ENCODE data around the gene RNASE13. TPM values are rescaled to one million over a fixed set of nuclear protein-coding genes. Genes with fewer than 3 reads are reported as not detected.

Gene RNASE13
- polyA plus RNA-seq, 1 of the 3 experiments (the other 2 are of a cell fraction) = not detected

DNA sequence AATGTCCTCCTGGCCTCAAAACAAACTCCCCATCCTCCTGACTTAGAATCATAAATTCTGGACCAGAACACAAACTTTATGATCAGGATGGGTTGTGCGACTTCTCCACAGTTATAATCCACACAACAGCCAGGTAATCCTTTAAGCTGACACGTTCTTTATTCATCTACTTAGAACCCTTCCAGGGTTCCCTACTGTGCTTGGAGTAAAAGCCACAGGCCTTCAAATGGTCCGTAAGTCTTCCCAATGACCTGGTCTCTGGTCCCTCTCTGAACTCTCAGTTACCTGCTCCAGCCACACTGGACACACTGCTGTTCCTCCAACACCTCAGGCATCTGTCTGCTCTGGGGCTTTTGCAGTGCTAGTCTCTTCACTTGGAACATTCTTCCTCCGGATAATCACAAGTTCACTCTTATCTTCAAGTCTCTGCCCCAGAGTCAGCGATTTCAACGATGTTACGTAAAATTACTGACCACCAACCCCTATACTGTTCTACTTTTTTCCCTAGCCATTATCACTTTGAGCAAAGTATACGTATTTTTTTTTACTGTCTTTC is 5.8 kb upstream of the RNASE13 start:
- H3K4me1 ChIP-seq (ENCODE audit: control insufficient read depth in 1 of 2, insufficient read depth in 2 of 2, low read depth in 1 of 2, low read length in 1 of 2) = peaks cover 13 to 20% of the 10 kb centered on the region in 2 experiments; a peak in 3 of 4 replicates
- no peak overlapping the region for H3K4me2 ChIP-seq
- H4K20me1 ChIP-seq (ENCODE audit: insufficient read depth) = no peaks in the 10 kb centered on the region
- no peak overlapping the region for H3K27ac ChIP-seq (ENCODE audit: low read depth in 2 of 2, low read length in 1 of 2)
- no peaks in the 10 kb centered on the region for H3K9me3 ChIP-seq
- no peaks in the 10 kb centered on the region for H3K9me2 ChIP-seq
- no peak overlapping the region for H2AFZ ChIP-seq (ENCODE audit: low read depth)
- no peaks in the 10 kb centered on the region for H3K36me3 ChIP-seq (replicated peaks in 1 of 2; ENCODE audit: control insufficient read depth in 1 of 2, insufficient read depth in 2 of 2, low read length in 1 of 2)
- ChIA-PET CTCF (interaction anchor here (0.6 to 7.0 kb wide), 28 partner anchors 8 to 697 kb away, joined by 3 to 248 read pairs (median 6); partner anchors contain the start of genes ARHGEF40, NDRG2, PARP2 and SLC39A2), POLR2A (interaction anchor here (0.7 to 2.2 kb wide), 2 partner anchors 26 to 31 kb away, joined by 3 to 9 read pairs; no protein-coding TSS in a partner anchor)
- no peak overlapping the region for H3K9ac ChIP-seq
- 84% methylated on average over 8 of the region's 8 CpGs for WGBS (ENCODE audit: low lambda C conversion rate)
- no peak overlapping the region; a peak in 1 of 4 replicates for H3K4me3 ChIP-seq (ENCODE audit: low read depth in 2 of 2, low read length in 1 of 2)
- no peaks in the 10 kb centered on the region for H3K79me2 ChIP-seq (ENCODE audit: insufficient read depth)
- no peaks in the 10 kb centered on the region for H3K27me3 ChIP-seq (ENCODE audit: insufficient read depth)
- no peaks in the 10 kb centered on the region for H3F3A ChIP-seq (replicated peaks; ENCODE audit: insufficient read depth)
- TF ChIP-seq, protein P1, sequence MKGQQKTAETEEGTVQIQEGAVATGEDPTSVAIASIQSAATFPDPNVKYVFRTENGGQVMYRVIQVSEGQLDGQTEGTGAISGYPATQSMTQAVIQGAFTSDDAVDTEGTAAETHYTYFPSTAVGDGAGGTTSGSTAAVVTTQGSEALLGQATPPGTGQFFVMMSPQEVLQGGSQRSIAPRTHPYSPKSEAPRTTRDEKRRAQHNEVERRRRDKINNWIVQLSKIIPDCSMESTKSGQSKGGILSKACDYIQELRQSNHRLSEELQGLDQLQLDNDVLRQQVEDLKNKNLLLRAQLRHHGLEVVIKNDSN (IDR thresholded peaks at IDR 0.05; ENCODE audit: borderline replicate concordance, low read depth) = no peak
- DNase-seq = no peak

DNA sequence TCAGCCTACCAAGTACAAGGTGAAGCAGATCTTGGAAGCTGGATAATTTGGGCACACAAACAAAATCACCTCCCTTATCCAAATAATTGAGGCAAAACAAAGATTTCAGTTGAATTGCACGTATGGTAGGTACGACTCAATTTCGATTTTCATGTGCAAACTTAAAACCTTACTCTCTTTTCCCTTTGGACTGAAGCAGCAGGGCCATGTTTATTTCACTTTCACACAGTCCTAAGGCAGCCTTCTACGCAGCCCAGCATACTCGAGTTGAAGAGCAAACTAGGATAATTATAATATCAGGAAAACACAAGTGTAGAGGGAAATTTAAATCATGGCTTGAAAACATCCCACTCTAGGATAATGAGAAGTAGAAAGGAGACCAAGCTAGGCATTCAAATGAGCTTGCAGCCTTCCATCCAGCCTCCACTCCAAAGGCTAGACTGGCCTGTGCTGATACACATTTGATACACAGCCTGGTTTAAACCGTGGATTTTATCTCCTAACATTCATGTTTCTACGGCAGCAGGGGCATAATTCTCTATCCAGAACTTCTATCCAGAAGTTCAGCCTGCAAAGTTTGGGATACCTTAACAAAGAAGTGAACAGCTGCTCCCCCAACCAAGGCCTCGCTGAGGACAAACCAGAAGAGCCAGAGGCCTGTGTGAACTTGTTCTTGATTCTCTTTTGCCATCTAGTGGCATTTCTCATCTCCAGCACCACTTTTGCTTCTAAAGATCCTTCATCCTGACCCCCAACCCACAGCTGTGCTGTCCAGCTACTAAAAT is 5.2 kb upstream of the RNASE13 start:
- H3K4me1 ChIP-seq (ENCODE audit: control insufficient read depth in 1 of 2, insufficient read depth in 2 of 2, low read depth in 1 of 2, low read length in 1 of 2) = peaks cover 13 to 20% of the 10 kb centered on the region in 2 experiments; a peak in 3 of 4 replicates
- H3K4me2 ChIP-seq = no peak overlapping the region
- no peaks in the 10 kb centered on the region for H3K9me2 ChIP-seq
- H3K4me3 ChIP-seq (ENCODE audit: low read depth in 2 of 2, low read length in 1 of 2) = no peak overlapping the region; a peak in 1 of 4 replicates
- ChIA-PET POLR2A (interaction anchor here (0.7 to 2.2 kb wide), 2 partner anchors 25 to 32 kb away, joined by 3 to 9 read pairs; no protein-coding TSS in a partner anchor), CTCF (interaction anchor here (0.6 to 7.0 kb wide), 29 partner anchors 9 to 696 kb away, joined by 3 to 248 read pairs (median 6); partner anchors contain the start of genes ARHGEF40, NDRG2, PARP2 and SLC39A2)
- H4K20me1 ChIP-seq (ENCODE audit: insufficient read depth) = no peaks in the 10 kb centered on the region
- H3F3A ChIP-seq (replicated peaks; ENCODE audit: insufficient read depth) = no peaks in the 10 kb centered on the region
- H3K36me3 ChIP-seq (replicated peaks in 1 of 2; ENCODE audit: control insufficient read depth in 1 of 2, insufficient read depth in 2 of 2, low read length in 1 of 2) = no peaks in the 10 kb centered on the region
- TF ChIP-seq RAD21 (IDR thresholded peaks at IDR 0.05; ENCODE audit: low read length) (peak; percentile 86), NRF1 (IDR thresholded peaks at IDR 0.05; ENCODE audit: low read depth, low read length) (no peak), JUND (IDR thresholded peaks at IDR 0.05) (no peak), RFX5 (IDR thresholded peaks at IDR 0.05; ENCODE audit: low read length) (no peak), SMC3 (IDR thresholded peaks at IDR 0.05; ENCODE audit: low read depth, low read length) (peak; percentile 74), FOXM1 (IDR thresholded peaks at IDR 0.05; ENCODE audit: low read depth) (no peak)
- TF ChIP-seq, protein P2, sequence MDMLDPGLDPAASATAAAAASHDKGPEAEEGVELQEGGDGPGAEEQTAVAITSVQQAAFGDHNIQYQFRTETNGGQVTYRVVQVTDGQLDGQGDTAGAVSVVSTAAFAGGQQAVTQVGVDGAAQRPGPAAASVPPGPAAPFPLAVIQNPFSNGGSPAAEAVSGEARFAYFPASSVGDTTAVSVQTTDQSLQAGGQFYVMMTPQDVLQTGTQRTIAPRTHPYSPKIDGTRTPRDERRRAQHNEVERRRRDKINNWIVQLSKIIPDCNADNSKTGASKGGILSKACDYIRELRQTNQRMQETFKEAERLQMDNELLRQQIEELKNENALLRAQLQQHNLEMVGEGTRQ (IDR thresholded peaks at IDR 0.05; ENCODE audit: borderline replicate concordance, low read depth, low read length) = no peak
- TF ChIP-seq, protein P3, sequence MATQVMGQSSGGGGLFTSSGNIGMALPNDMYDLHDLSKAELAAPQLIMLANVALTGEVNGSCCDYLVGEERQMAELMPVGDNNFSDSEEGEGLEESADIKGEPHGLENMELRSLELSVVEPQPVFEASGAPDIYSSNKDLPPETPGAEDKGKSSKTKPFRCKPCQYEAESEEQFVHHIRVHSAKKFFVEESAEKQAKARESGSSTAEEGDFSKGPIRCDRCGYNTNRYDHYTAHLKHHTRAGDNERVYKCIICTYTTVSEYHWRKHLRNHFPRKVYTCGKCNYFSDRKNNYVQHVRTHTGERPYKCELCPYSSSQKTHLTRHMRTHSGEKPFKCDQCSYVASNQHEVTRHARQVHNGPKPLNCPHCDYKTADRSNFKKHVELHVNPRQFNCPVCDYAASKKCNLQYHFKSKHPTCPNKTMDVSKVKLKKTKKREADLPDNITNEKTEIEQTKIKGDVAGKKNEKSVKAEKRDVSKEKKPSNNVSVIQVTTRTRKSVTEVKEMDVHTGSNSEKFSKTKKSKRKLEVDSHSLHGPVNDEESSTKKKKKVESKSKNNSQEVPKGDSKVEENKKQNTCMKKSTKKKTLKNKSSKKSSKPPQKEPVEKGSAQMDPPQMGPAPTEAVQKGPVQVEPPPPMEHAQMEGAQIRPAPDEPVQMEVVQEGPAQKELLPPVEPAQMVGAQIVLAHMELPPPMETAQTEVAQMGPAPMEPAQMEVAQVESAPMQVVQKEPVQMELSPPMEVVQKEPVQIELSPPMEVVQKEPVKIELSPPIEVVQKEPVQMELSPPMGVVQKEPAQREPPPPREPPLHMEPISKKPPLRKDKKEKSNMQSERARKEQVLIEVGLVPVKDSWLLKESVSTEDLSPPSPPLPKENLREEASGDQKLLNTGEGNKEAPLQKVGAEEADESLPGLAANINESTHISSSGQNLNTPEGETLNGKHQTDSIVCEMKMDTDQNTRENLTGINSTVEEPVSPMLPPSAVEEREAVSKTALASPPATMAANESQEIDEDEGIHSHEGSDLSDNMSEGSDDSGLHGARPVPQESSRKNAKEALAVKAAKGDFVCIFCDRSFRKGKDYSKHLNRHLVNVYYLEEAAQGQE (IDR thresholded peaks at IDR 0.05; ENCODE audit: low read depth, low read length) = no peak
- TF ChIP-seq, protein P4, sequence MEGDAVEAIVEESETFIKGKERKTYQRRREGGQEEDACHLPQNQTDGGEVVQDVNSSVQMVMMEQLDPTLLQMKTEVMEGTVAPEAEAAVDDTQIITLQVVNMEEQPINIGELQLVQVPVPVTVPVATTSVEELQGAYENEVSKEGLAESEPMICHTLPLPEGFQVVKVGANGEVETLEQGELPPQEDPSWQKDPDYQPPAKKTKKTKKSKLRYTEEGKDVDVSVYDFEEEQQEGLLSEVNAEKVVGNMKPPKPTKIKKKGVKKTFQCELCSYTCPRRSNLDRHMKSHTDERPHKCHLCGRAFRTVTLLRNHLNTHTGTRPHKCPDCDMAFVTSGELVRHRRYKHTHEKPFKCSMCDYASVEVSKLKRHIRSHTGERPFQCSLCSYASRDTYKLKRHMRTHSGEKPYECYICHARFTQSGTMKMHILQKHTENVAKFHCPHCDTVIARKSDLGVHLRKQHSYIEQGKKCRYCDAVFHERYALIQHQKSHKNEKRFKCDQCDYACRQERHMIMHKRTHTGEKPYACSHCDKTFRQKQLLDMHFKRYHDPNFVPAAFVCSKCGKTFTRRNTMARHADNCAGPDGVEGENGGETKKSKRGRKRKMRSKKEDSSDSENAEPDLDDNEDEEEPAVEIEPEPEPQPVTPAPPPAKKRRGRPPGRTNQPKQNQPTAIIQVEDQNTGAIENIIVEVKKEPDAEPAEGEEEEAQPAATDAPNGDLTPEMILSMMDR (IDR thresholded peaks at IDR 0.05) = peak; percentile 67
- TF ChIP-seq, protein P5, sequence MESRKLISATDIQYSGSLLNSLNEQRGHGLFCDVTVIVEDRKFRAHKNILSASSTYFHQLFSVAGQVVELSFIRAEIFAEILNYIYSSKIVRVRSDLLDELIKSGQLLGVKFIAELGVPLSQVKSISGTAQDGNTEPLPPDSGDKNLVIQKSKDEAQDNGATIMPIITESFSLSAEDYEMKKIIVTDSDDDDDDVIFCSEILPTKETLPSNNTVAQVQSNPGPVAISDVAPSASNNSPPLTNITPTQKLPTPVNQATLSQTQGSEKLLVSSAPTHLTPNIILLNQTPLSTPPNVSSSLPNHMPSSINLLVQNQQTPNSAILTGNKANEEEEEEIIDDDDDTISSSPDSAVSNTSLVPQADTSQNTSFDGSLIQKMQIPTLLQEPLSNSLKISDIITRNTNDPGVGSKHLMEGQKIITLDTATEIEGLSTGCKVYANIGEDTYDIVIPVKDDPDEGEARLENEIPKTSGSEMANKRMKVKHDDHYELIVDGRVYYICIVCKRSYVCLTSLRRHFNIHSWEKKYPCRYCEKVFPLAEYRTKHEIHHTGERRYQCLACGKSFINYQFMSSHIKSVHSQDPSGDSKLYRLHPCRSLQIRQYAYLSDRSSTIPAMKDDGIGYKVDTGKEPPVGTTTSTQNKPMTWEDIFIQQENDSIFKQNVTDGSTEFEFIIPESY (IDR thresholded peaks at IDR 0.05; ENCODE audit: borderline replicate concordance, low read depth) = no peak
- H2AFZ ChIP-seq (ENCODE audit: low read depth) = no peak overlapping the region
- no peak overlapping the region for H3K9ac ChIP-seq
- no peak overlapping the region for H3K27ac ChIP-seq (ENCODE audit: low read depth in 2 of 2, low read length in 1 of 2)
- no peaks in the 10 kb centered on the region for H3K79me2 ChIP-seq (ENCODE audit: insufficient read depth)
- H3K27me3 ChIP-seq (ENCODE audit: insufficient read depth) = no peaks in the 10 kb centered on the region; the same call in 1 of the 2 replicates
- no peaks in the 10 kb centered on the region for H3K9me3 ChIP-seq
- DNase-seq = peak; percentile 56
- WGBS (ENCODE audit: low lambda C conversion rate) = 67% methylated on average over 7 of the region's 8 CpGs
